Tibial nerve (tissue), 4 donors: ENCODE results near the gene CDX1.

Experiments used
- EP300 ChIP-seq, 2 donors: sonication (generic); formaldehyde crosslinking; IDR thresholded peaks; one replicate each; pipeline ENCODE4 v1.6.1; 2017; ENCODE audit warnings: antibody characterized with exemption in 2 of 2, mild to moderate bottlenecking in 1 of 2
- POLR2A ChIP-seq, 2 donors: fragments of 450-650 bp; IDR thresholded peaks; one replicate each; pipeline ENCODE4 v1.6.1; 2017; ENCODE audit warnings: antibody characterized with exemption in 2 of 2, mild to moderate bottlenecking in 2 of 2, moderate library complexity in 2 of 2
- TF ChIP-seq, protein P1 (sequence below), 5 experiments: fragments of 200-600 bp in 3 of 5; fragments of 450-650 bp in 2 of 5; sonication (generic) in 3 of 5; IDR thresholded peaks; one replicate each; pipeline ENCODE4 v1.5.1; 2016 to 2019; ENCODE audit warnings: antibody characterized with exemption in 5 of 5, mild to moderate bottlenecking in 3 of 5, moderate library complexity in 2 of 5

DNA sequence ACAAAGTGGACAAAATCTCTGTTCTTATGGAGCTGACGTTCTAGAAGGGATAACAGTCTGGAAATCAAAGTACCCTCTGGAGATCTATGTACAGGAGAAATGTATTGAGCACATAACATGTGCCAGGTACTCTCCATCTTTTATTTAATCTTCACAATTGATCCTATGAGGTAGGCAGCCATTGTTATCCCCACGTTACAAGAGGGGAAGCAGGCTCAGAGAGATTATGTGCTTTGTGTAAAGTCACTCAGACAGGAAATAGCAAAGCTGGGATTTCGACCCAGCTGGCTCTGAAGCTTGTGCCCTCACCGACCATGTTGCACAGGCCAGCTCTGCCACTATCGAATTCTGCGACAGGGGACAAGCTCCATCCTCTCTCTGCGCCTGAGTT, 32.4 kb upstream of the CDX1 start:
- TF ChIP-seq, protein P1, sequence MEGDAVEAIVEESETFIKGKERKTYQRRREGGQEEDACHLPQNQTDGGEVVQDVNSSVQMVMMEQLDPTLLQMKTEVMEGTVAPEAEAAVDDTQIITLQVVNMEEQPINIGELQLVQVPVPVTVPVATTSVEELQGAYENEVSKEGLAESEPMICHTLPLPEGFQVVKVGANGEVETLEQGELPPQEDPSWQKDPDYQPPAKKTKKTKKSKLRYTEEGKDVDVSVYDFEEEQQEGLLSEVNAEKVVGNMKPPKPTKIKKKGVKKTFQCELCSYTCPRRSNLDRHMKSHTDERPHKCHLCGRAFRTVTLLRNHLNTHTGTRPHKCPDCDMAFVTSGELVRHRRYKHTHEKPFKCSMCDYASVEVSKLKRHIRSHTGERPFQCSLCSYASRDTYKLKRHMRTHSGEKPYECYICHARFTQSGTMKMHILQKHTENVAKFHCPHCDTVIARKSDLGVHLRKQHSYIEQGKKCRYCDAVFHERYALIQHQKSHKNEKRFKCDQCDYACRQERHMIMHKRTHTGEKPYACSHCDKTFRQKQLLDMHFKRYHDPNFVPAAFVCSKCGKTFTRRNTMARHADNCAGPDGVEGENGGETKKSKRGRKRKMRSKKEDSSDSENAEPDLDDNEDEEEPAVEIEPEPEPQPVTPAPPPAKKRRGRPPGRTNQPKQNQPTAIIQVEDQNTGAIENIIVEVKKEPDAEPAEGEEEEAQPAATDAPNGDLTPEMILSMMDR (IDR thresholded peaks at IDR 0.05) = no peak
- TF ChIP-seq EP300 (IDR thresholded peaks at IDR 0.05) (no peak), POLR2A (IDR thresholded peaks at IDR 0.05) (no peak)
